Tibial artery (tissue), 4 donors: Measurements from ENCODE around the gene ASXL2.

Experiments used
- DNase-seq, 2 donors: peaks; one replicate each; pipeline ENCODE4 v3.0.0-alpha.2; 2019
- H3K27ac ChIP-seq, 2 donors: fragments of 200-600 bp; sonication (generic) in 1 of 2; 1 replicate in 1 of 2; 2 replicates in 1 of 2; pipeline ENCODE4 v1.5.1; 2018 to 2019; ENCODE audit warnings: mild to moderate bottlenecking in 1 of 2
- H3K27me3 ChIP-seq, 2 donors: fragments of 200-600 bp; sonication (generic) in 1 of 2; one replicate each; pipeline versions ENCODE4 v1.5.1 to v1.6.0; 2016 to 2019
- H3K36me3 ChIP-seq, 3 donors: fragments of 200-600 bp; sonication (generic) in 2 of 3; one replicate each; pipeline ENCODE4 v1.5.1; 2016 to 2019; ENCODE audit warnings: mild to moderate bottlenecking in 2 of 3
- H3K4me1 ChIP-seq, 4 donors: fragments of 200-600 bp; sonication (generic) in 2 of 4; 1 replicate in 3 of 4; 2 replicates in 1 of 4; pipeline ENCODE4 v1.5.1; 2016 to 2019
- H3K4me3 ChIP-seq, 2 donors: fragments of 200-600 bp; sonication (generic) in 1 of 2; 1 replicate in 1 of 2; 2 replicates in 1 of 2; pipeline ENCODE4 v1.5.1; 2018 to 2019; ENCODE audit warnings: mild to moderate bottlenecking in 2 of 2
- H3K9me3 ChIP-seq, 3 donors: fragments of 200-600 bp; sonication (generic) in 1 of 3; one replicate each; pipeline ENCODE4 v1.5.1; 2016 to 2019
- CTCF ChIP-seq, 2 experiments: fragments of 200-600 bp in 1 of 2; fragments of 450-650 bp in 1 of 2; IDR thresholded peaks; one replicate each; pipeline ENCODE4 v1.5.1; 2017 to 2019; ENCODE audit warnings: antibody characterized with exemption in 2 of 2, mild to moderate bottlenecking in 1 of 2, moderate library complexity in 1 of 2
- intact Hi-C: fragments of 100-400 bp; cut with DNase I; formaldehyde crosslinking; loops from one replicate; pipeline ENCODE4 v1.15.0; 2023; ENCODE audit warnings: low total_unique reads

Gene ASXL2

DNA sequence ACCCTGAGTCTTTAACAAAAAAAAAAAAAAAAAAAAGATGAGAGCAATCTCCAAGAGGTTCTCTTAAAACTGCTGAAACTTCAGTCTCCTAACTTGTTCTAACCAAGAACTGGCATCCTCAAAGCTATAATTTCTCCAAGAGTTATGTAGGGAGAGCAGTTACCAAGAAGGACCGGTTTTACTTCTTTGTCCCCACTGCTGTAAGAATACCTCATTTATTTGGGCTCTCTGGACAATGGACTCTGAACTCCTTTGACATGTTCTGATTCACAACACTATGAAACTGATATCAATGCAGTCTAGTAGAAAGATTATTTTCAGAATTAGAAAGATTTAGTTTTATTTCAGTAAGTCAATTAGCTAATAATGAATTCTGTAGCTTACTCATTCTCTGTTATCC is 120.4 kb downstream of the ASXL2 start:
- no peak overlapping the region for H3K4me3 ChIP-seq
- no peak overlapping the region for H3K27ac ChIP-seq
- no peaks in the 10 kb centered on the region for H3K4me1 ChIP-seq
- H3K9me3 ChIP-seq = no peaks in the 10 kb centered on the region
- peaks cover 41 to 49% (median 44%) of the 10 kb centered on the region in 3 donors for H3K36me3 ChIP-seq
- DNase-seq = no peak
- intact Hi-C loops = no loop called here
- H3K27me3 ChIP-seq = no peaks in the 10 kb centered on the region
- no peak for TF ChIP-seq CTCF (IDR thresholded peaks at IDR 0.05)

- H3K27me3 ChIP-seq = no peaks in the 10 kb centered on the region
- DNase-seq = no peak
- TF ChIP-seq CTCF (IDR thresholded peaks at IDR 0.05) = no peak
- intact Hi-C loops = no loop called here
- no peaks in the 10 kb centered on the region for H3K4me1 ChIP-seq
- H3K36me3 ChIP-seq = peaks cover 51 to 63% (median 57%) of the 10 kb centered on the region in 3 donors
- no peak overlapping the region for H3K27ac ChIP-seq
- no peak overlapping the region for H3K4me3 ChIP-seq
- no peaks in the 10 kb centered on the region for H3K9me3 ChIP-seq
These were observed 121.8 kb downstream of the ASXL2 start for GRCh38 chr2:25756536-25756935.

GRCh38 chr2:25749676-25750075 is 128.6 kb downstream of the ASXL2 start:
- H3K9me3 ChIP-seq = no peaks in the 10 kb centered on the region
- H3K4me3 ChIP-seq = no peak overlapping the region
- H3K27me3 ChIP-seq = no peaks in the 10 kb centered on the region
- peaks cover 56 to 71% (median 68%) of the 10 kb centered on the region in 3 donors for H3K36me3 ChIP-seq
- no peak for DNase-seq
- no peak for TF ChIP-seq CTCF (IDR thresholded peaks at IDR 0.05)
- no peak overlapping the region for H3K27ac ChIP-seq
- no peaks in the 10 kb centered on the region for H3K4me1 ChIP-seq
- intact Hi-C loops = no loop called here

- intact Hi-C loops = no loop called here
- no peak for TF ChIP-seq CTCF (IDR thresholded peaks at IDR 0.05)
- H3K27ac ChIP-seq = no peak overlapping the region
- no peaks in the 10 kb centered on the region for H3K9me3 ChIP-seq
- H3K27me3 ChIP-seq = no peaks in the 10 kb centered on the region
- no peak for DNase-seq
- H3K4me3 ChIP-seq = no peak overlapping the region
- peaks cover 28 to 51% (median 44%) of the 10 kb centered on the region in 3 donors for H3K36me3 ChIP-seq
- H3K4me1 ChIP-seq = no peaks in the 10 kb centered on the region
These were observed 134.2 kb downstream of the ASXL2 start for GRCh38 chr2:25744055-25744454.

DNA sequence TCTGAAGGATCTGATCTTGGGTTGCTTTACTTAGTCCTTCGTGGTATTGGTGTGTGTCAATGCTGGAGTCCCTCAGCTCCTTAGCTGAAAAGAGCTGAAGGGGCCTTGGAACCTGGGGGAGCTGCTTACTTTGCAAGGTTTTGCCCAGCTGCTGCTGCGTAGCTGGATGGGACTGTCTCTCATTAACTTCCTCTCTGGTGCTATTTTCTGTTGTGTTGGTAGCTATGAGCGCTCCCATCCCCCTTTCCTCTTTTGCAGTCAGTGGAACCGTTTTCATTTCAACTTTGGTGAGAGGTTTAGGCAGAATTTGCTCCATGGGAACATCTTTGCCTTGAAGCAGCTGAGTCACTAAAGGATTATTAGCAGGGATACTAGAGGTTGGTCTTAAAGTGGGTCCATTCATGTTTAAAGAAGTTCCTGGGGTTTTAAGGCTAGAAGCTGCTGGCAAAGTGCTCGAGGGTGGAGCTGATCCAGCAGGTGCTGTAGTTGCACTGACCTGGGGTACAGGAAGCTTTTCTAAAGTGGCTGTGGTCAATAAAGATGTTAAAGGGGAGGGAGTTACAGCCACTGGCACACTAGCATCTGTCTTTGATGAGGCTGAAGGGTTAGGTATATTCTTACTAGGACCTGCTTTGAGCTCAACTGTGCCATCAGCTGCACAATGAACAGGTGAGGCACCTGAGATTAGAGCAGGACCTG is 135.0 kb downstream of the ASXL2 start:
- no peak for TF ChIP-seq CTCF (IDR thresholded peaks at IDR 0.05)
- intact Hi-C loops = no loop called here
- H3K27me3 ChIP-seq = no peaks in the 10 kb centered on the region
- no peak overlapping the region for H3K27ac ChIP-seq
- no peaks in the 10 kb centered on the region for H3K9me3 ChIP-seq
- no peak overlapping the region for H3K4me3 ChIP-seq
- no peak for DNase-seq
- no peaks in the 10 kb centered on the region for H3K4me1 ChIP-seq
- H3K36me3 ChIP-seq = peaks cover 21 to 44% (median 36%) of the 10 kb centered on the region in 3 donors
